ENCODE results near the gene ACTG1.

GRCh38 chr17:81509207-81509971 lies 3.2 kb downstream of the ACTG1 start:
- no peak for TF ChIP-seq POLR2A (IDR thresholded peaks at IDR 0.05)
- no peak for TF ChIP-seq CTCF (IDR thresholded peaks at IDR 0.05 in 4 of 5, conservative IDR thresholded peaks at IDR 0.05 in 1 of 5)
